Fibroblast of skin of right quadriceps (primary cell): ENCODE measurements around the gene STIMATE.

Experiments used
- DNase-seq: peaks from one replicate; pipeline ENCODE4 v3.0.0-alpha.2; 2013

Gene STIMATE

DNA sequence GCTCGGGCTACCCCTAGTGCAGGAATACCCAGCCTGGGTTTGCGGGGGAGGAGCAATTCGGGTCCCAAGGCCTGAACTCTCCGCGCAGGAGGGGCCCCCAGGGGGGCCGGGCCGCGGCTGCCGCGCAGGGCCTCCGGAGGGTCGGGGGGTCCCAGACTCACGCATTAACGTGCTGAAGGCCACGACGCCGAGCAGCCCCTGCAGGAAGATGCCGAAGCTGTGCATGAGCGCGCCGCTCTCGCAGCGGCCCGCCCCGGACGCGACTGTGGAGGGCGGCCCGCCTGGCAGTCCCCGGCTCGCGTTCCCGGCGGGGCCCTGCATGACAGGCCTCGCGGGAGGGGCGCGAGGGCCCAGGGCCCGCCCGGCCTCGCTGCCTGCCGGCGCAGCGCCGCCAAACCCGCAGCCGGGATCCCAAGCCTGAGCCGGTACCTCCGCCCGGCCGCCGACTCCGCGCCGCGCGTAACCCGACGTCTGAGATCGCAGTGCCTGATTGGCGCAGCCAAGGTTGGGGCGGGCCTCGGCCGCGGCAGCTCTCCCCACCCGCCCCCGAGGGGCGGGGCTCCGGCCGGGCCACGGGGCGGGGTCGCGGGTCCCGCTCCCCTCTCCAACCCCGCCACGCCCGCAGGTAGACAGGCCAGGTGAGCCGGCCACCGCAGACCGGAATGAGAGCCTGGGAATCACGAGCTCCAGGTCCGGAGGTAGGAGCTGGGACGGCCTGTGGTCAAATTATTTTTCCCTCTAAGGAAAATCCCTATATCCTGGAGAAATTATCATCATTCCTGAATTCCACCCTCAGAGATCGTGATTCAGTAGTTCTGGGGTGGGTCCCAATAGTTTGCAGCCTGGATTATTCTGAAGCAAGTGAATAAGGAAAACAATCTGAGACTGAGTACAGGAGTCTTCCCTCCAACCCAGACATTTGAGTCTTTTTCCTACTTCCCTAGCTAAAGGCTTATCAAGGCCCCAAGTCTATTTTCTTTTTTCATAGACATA lies at the start of gene STIMATE:
Gene STIMATE (minus strand): TSS at position 419 of the 993 bp plus-strand sequence. CDS start 98 bp downstream, at position 321.
- peak; percentile 76 for DNase-seq

DNA sequence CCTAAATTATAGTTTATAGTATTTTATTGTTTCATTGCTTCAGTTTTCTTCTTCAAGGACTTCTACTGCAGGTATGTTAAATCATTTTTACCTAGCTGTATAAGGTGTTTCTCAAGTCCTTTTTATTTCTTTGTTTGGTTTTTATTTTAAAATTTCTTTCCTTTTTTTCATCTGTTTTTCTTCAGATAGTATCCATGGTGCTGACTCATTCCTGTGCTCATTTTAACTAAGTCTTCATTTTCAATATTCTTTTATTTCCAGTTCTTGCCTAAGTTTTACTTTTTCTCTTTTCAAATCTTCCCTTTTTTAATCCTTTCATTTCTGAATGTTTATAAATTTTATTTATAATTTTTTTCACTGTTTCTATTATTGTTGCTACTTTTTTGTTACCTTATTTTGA lies 42.3 kb upstream of the STIMATE start:
- no peak for DNase-seq

DNA sequence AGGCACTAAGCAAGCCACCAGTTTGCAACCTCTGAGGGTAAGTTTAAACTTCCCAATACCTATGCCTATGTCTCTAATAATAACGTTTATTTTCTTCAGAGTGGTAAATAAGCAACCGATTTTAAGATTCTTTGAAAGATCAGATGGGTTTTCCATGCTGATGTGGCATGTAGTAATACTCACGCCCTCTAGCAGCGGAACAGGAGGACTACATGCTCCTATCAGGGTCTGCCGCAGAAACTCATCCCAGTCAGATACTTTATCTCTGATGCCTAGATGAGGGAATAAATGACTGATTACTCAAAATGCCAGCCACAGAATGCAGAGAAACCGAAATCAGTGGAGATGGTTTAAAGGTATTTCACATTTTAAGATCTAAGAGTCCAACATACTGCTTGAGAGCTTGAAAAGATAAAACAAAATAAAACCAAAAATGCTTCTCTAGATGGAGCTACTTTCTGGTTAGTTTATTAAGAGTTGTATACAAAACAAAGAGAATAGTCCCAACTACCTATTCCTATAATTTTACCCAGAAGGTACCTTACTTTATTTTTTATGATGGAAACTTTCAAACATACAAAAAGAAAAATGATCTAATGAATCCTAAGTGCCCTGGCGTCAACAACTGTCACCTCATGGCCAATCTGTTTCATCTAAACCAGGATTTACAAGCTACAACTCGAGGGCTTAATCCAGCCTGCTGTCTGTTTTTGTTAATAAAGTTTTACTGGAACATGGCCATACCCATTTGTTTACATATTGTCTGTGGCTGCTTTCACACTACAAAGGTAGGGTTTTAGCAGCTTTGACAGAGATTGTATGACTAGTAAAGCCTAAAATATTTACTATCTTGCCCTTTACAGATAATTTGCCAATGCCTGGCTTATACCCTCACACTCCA lies 37.5 kb upstream of the STIMATE start:
- DNase-seq, result peak; percentile 42

DNA sequence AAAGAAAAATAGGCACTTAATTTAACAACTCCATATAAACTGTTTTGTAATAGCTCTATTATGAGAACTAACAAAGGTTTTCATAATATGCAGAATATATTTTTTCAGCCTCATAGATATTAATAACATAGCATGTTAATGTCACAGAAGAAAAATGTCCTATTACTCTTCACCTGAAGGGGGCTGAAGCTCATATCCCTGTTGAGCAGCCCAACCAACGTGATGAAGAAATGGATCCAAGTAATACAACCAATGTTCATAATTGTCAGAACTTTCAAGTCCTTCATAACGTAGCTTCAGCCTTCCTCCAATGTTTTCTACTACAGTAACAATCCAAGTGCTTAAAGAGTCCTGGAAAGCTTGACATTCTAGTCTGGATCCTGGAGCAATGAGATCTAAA lies 34.5 kb upstream of the STIMATE start:
- DNase-seq, result no peak

DNA sequence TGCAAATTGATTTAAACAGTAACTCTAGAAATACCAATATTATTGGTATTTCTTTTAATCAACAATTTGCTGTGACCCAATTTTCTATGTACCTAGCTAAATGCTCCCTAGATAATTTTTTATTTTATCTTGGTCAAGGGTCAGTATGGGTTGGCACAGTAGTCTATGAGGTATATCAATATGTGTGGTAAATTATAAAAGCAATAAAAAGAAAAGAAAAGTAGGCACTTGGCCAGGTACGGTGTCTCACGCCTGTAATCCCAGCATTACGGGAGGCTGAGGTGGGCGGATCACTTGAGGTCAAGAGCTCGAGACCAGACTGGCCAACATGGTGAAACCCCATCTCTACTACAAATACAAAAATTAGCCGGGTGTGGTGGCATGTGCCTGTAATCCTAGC lies 34.0 kb upstream of the STIMATE start:
- no peak for DNase-seq

GRCh38 chr3:52930748-52931147 lies 33.4 kb upstream of the STIMATE start:
- no peak for DNase-seq

- DNase-seq, result no peak
These were observed 29.2 kb upstream of the STIMATE start for GRCh38 chr3:52926554-52926953.

- DNase-seq, result no peak
These were observed 28.3 kb upstream of the STIMATE start for GRCh38 chr3:52925405-52926313.

- DNase-seq, result no peak
These were observed 26.6 kb upstream of the STIMATE start for GRCh38 chr3:52923963-52924362.

DNA sequence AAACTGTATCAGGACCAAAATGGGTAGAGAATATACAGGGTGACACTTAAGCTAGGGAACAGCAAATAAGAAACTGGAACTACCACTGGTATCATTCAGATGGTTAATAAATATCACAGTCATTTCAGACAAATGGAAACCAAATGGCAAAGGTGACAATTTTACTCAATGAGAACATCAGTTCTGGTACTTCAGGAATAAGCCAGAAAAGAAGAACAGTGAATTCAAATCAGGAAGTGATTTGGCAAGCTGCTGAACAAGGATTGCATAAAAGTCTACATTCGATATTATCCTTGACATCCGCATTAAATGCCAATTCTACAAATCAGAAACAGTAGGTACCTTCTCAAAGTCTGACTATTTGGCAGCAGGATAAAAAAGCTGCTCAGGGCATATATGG lies 23.5 kb upstream of the STIMATE start:
- no peak for DNase-seq

GRCh38 chr3:52917044-52917443 lies 19.7 kb upstream of the STIMATE start:
- DNase-seq, result no peak

DNA sequence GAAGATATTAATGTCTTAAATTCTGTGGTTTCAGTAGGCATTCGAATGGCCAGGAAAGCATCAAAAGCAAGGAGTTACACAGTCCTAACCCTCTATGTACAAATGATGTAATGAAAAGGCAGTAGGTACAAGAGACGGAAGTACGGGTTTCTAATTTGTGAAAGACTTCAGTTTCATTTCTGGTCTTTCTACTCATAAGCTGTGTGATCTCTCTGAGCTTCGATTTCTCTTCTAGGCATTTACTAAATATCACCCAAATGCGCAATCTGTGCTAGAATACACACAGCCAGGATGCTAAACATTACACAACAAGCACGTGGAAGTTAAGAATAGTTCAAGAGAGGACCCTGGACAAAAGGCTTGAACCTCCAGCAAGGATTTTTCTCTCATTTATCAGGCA lies 17.9 kb upstream of the STIMATE start:
- no peak for DNase-seq

DNA sequence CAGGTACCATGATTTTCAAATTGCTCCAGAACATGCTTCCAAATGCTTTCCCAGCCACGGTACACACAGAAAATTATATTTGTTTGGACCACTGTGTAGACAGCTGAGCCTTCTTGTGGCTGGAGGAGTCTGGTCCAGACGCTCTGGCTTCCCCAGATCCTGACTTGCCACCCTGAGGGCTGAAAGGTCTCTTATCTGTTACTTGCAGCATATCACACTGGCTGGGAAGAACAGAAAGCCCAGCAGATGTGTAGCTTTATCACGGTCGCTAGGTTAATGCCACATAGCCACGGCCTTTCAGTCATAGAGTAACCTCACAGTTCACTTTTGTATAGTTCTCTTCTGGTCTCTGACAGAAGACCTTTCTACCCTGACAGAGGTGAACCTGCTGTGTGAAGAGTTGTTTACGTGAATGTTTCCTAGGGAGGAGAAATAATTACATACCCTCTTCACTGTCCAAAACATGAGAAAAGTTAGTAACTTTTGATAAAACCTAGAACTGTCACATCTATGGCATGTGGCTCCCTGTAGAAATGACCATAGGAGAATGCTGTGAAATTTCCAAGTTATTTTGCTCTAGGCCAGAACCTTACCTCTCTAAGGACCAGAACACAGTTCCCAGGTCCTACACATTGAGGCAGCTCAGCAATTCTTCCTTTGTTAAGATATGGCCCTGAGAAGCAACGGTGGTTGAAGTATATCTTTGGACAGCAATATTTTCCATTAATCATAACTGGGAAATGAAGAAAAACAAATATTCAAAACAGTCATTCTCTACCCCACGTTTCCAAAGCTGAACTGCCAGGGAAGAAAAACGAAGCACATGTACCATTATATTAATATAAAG lies 15.8 kb upstream of the STIMATE start:
- DNase-seq, result no peak

GRCh38 chr3:52910823-52911222 lies 13.5 kb upstream of the STIMATE start:
- no peak for DNase-seq

DNA sequence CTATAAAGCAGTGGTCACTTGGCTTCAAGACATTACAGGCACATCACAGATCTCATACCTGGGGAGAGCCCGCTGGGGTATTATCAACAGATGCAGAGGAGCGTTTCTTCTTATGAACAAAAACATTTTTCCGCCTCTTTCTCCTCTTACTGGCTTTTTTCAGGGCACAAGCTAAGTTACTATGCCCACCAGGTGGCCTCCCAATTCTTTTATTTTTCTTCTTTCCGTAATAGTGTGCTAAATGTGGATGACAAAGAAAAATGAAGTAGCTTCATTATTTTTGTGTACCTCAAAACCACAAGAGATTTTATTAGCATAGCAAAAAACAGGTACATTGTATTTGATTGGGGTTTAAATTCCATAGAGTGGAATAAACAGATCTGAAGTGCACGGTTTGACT lies 10.1 kb upstream of the STIMATE start:
- DNase-seq, result no peak

DNA sequence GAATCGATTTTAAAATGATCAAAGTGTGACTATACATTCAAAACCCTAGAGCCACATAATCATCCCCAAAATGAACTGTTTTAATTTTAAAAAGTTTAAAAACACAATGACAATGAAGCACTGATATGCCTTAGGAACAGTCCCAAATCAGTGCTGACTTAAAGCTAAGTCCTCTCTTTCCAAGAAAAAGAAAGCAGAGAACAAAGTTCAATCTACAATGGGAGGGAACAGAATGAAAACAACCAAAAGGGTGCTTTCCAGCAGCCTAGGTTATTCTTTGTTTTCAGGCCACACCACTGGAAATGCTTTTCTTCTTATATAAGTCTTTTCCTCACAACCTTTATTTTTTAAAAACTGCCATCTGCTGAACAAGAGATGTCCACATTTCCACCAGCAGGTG lies 7.2 kb upstream of the STIMATE start:
- no peak for DNase-seq

DNA sequence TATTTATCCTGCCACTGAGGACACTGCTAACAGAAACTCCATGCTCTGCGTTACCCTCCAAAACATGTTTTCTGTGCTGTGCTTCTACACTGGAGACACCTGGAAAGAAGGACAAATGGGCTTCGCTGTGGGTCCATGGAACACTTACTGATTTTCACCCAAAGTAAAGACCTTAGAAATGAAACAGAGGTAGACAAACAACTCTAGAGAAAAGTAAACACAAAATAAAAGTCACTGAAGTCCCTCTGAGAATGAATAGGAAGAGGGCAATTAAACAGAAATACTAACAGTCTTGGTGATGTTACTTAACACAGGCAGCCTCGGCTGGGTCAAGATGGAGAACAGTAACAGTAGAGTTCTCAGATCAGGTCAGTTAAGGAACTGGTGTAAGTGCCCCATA lies 6.7 kb upstream of the STIMATE start:
- DNase-seq, result no peak

DNA sequence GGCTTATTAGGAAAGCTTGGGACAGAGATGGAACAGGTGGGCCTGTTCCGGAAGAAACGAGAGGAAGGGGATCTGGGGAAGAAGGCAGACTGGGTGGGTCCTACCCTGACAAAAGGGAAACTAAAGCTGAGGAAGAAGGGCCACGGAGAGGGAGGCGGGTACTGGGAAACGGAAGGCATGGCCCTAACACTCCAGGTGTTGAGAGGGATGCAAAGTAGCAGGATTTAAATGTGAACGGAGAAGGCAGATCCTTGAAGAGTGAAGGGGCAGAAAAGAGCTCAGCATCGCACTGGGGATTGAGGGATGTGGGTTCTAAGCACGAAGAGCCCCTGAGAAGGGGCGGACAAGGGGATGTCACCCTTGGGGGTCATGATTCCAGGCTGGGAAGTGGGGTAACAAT lies 735 bp downstream of the STIMATE start:
- DNase-seq, result no peak

- DNase-seq, result no peak
These were observed 1.2 kb downstream of the STIMATE start for GRCh38 chr3:52896151-52896550.

GRCh38 chr3:52895418-52895817 lies 1.9 kb downstream of the STIMATE start:
- no peak for DNase-seq

DNA sequence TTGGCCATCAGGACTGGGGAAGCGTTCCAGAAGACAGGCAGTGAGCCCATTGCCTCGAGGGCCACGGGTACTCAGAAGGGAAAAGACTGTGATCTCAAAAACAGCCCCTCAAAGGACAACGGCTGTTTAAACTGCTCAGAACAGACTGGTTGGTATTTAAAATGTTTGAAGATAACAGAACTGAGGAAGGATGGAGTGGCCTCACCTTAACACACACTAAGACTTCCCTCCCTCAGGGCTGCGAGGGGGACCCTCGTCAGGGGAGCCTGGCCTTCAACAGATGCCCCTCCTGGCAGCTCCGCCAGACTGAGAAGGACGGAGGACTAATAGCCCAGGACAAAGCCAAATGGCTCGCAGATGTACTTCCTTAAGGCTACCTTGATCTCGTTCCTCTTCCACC lies 2.6 kb downstream of the STIMATE start:
- DNase-seq, result no peak

DNA sequence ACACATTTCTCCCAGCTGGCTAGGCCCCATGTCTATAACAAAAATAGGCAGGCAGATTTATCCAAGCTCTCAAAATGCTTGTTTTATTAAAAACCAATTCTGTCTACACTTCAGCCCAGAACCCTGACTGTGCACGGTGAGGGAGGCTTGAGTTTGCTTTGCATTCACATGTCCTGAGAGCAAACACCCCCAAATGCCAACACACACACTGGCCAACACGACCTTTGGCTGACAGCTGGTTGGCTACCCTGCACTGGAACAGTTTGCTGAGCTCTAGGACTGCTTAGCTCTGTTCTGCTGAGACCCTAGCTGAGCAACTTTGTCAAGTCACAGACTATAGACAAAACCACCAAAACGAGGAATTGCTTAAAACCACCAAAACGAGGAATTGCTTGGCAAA lies 3.6 kb downstream of the STIMATE start:
- no peak for DNase-seq
